Astrocyte (in vitro differentiated cells and primary cell): Measurements from ENCODE around the gene GARIN5B.
"Not testable (repeated sequence)": the region's sequence is repeated elsewhere in the genome, so short reads cannot be mapped to it uniquely, and the experiment has no call there.

Experiments used
- CTCF ChIP-seq: IDR thresholded peaks from 2 replicates; pipeline ENCODE4 v1.5.1; 2011; ENCODE audit warnings: low read depth, mild to moderate bottlenecking, inconsistent platforms, low read length, moderate library complexity; ENCODE audit not compliant: insufficient read depth
- EZH2 ChIP-seq: IDR thresholded peaks from 2 replicates; pipeline ENCODE4 v1.6.1; 2012; ENCODE audit warnings: mild to moderate bottlenecking, low read length, inconsistent platforms; ENCODE audit not compliant: insufficient read depth

DNA sequence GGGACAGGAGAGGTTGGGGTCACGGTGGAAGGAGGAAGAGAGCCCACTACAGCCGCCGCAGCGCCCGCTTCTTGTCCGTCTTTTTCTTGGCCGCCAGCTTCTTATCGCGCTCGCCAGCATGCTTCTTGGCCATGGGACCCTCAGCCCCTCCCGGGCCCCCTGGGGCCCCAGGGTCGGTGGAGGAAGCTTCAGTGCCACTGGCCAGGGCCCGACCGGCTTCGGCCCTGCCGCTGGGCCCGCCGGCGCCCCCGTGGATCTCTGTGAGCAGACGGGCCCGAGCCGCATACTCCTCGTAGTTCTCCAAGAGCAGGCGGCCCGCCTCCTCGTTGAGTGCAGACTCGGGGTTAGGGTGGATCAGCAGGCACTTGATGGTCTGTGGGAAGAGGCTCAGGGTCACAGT lies 38.3 kb upstream of the GARIN5B start:
- not testable (repeated sequence) for TF ChIP-seq CTCF, EZH2
